Stimulated activated CD8-positive, alpha-beta memory T cell treated with anti-CD3 and anti-CD28 coated beads, Interleukin-2, amount 100 ng/mL, for 48 hours (primary cell): ENCODE measurements around the gene TMEM186.
A peak's percentile ranks its signal among the peaks of the same experiment; 100 is the strongest.
"Not testable (repeated sequence)": the region's sequence is repeated elsewhere in the genome, so short reads cannot be mapped to it uniquely, and the experiment has no call there.

Experiments used
- DNase-seq, 2 donors: peaks; one replicate each; pipeline ENCODE4 v3.0.0-alpha.2; 2020; ENCODE audit warnings: low read depth in 2 of 2

Gene TMEM186

DNA sequence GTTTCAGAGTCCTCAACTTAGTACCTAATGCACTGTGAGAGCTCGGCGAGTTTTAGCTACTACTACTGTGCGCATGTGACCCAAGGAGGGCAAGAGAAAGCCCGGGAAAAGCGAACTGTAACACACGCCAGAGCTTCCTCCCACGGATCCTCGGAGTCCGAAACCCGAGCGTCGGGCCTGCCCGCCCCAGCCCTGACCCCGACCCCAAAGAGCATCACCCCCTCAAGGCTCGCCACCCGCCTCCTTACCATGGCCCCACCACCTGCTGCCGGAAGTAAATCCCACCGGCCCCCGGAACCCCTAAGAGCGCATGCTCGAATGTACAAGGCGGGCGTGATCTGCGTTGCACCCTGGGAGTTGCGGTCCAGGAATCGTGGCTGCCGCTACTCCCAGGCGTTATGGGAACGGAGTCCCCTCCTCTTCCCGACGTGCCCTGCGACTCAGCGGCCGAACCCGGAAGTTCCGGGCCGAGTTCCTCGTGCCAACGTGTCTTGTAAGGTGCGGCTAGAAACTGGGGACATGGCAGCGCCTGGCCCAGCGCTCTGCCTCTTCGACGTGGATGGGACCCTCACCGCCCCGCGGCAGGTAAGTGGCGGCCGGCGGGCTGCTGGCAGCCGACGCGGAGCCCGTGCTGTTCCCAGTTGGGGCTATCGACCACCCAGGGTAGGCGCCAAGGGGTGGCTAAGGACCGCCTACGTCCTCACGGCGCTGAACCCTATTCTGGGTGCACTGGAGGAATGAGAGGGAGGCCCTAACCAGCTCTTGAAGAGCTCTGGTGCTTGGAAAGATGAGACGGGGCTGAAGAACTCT lies at the start of gene TMEM186, which contains the start of gene PMM2:
Gene TMEM186 (minus strand): TSS at position 276 of the 810 bp plus-strand sequence. CDS start 25 bp downstream, at position 251.
Gene PMM2 (plus strand): TSS at position 476 of the 810 bp plus-strand sequence. CDS start 44 bp downstream, at position 520.
- DNase-seq: peak; percentile 89 to 95

- no peak for DNase-seq
These were observed 49.7 kb upstream of the TMEM186 start for GRCh38 chr16:8847145-8847544.

- no peak for DNase-seq
These were observed 49.0 kb upstream of the TMEM186 start for GRCh38 chr16:8846401-8846932.

- no peak for DNase-seq
These were observed 48.4 kb upstream of the TMEM186 start for GRCh38 chr16:8845699-8846298.

DNA sequence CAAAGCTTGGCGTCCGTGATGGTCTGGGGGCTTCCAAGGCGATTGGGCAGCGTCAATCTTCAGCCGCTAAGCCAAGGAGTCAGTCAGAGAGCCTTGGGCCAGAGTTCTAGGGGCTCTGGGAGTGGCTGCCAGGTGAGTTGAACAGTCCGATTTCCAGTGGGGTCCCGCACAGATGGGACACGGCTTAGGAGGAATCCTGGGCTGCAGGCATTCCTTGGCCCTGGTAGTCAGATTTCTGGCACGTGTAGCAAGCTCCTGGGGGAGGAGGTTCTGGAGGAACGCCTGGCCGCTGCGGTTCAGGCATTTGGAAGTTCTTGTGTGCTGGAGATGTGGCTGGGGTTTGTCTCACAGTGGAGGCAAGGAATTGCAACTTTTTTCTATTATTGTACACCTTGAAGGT lies 45.9 kb upstream of the TMEM186 start:
- DNase-seq: not testable (repeated sequence)

- not testable (repeated sequence) for DNase-seq
These were observed 44.6 kb upstream of the TMEM186 start for GRCh38 chr16:8842016-8842415.

DNA sequence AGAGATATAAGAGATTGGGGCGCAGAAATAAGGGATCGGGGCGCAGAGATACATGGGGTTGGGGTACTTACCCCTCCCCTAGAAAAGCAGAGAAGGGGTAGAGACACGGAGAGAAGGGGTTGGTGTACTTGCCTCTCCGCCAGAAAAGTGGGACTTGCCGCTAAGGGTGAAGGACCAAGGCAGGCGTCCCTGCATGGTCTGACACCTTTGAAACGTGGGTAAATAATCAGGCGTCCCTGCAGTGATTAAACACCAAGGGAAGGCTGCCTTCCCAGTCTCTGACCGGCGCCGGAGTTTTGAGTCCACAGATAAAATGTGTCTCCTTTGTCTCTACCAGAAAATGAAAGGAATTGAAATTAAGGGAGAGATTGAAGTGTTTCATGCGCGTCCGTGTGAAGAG lies 40.2 kb upstream of the TMEM186 start:
- DNase-seq: not testable (repeated sequence)

- not testable (repeated sequence) for DNase-seq
These were observed 39.4 kb upstream of the TMEM186 start for GRCh38 chr16:8836797-8837196.

DNA sequence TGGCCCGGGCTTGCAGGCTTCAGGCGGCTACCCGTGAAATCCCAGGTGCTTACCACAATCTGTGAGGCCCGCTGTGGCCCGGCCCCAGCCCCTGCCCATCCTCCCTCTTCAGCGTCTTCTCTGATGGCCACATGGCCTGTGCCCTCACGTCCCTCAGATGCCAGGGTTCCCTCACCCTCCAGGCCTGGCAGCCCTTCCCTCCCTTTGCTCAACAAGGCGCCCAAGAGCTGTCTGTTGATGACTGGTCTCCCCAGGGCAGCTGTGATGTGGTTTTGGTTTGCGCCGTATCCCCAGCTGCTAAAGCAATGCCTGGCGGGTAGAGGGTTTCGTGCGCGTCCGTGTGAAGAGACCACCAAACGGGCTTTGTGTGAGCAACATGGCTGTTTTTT lies 35.3 kb upstream of the TMEM186 start:
- DNase-seq: no peak

DNA sequence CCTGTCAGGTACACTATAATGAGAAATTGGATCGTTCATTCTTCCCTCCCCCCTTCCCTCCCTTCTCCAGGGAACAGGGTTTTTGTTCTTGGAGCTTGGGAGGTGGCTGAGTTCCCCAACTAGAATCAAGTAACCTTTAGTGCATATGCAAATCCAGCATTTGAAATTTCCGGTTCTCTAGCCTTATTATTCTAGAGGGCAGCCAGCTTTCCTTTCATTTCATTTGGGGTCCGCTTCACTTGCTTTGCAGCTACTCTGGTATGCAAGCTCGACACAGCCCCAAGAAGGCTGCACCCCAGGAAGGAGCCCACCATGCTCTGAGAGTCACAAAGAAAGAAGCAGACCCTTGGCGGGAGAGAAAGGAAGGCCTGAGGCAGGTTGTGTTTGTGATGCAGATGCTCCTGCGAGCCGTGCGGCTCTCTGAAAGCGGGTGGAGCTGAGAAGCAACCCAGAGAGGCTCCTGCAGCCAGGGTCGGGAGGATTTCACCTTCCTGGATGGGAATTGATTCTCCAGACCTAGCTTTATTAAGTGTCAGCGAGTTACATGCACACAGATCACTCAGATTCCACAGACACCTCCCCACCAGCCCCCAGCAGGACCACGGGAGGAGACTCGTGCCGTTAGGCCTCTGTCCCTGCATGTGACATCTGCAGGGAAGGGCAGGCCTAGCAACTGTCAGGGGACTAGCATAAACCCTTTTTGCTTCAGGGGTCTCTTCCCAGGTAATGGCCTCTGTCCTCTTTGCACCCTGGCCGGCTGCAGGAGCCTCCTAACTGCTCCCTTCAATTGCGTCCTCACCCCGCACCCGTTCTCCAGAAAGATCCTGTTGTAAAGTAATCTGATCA lies 34.7 kb upstream of the TMEM186 start:
- no peak for DNase-seq

DNA sequence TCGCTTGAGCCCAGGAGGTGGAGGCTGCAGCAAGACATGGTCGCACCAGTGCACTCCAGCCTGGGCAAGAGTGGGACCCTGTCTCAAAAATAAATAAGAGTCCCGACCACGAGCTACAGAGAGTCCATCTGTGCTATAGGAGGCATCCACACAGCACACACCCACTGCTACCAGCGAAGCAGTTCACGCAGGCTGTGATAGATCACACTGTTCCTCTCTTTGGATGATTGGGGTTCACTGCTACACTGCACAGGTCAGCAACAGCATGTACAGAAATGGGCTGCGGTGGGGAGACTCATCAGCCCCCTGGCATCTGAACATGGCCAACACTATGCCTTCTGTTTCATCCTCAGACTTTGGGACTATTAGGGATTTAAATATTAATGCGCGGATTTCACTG lies 34.0 kb upstream of the TMEM186 start:
- DNase-seq: no peak

GRCh38 chr16:8828541-8829165 lies 31.2 kb upstream of the TMEM186 start:
- no peak for DNase-seq

- DNase-seq: no peak
These were observed 28.9 kb upstream of the TMEM186 start for GRCh38 chr16:8826278-8826879.

DNA sequence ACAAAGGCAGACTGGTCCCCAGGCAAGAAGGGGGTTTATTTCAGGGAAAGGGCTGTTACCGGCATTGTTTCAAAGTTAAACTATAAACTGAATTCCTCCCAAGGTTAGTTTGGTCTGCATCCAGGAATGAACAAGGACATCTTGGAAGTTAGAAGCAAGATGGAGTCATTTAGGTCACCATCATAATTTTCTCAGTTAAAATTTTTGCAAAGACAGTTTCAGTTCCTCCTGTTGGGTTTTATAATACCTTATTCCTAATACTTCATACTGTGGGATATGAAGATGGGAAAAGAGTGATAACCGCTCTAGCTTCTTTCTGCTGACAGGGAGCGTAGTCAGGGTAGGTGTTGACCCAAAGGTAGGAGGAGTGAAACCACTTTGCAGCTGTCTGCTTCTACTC lies 25.0 kb upstream of the TMEM186 start:
- no peak for DNase-seq

GRCh38 chr16:8819411-8820034 lies 22.1 kb upstream of the TMEM186 start:
- DNase-seq: no peak

DNA sequence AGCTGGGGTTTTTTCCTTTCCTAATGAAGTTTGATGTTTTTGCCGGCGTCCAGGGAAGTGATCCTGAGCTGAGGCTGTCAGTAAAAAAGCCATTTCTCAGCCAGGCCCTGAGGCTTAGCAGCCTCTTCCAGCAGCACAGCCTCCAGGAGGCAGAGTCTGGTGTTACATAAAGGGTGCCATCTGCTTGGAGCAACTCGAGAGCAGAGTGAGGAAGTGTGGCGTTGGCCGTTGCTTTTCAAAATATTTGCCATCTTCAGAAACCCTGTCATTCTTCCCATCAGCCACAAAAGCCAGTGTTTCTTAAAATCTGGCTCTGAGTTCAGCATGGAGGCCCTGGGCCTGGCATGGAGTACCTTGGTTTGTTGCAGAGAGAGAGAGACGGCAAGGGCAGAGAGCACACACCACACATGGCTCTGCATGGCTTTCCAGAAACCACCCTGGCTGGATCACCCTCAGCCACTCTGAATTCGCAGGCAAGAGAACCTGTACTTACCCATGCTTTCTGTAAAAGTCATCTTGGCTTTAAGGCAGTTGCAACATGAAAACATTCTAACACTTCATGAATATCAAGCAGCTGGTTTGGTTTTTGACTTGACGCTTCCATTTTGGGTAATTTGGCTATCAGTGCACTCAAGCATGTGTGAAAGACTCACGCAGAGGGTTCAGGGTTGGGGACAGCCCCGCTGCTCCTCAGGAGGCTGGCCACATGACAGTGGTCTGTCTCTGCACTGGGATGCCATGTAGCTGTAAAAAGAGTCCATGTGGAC lies 21.2 kb upstream of the TMEM186 start:
- DNase-seq: no peak

GRCh38 chr16:8816967-8817655 lies 19.7 kb upstream of the TMEM186 start:
- no peak for DNase-seq

- no peak for DNase-seq
These were observed 16.8 kb upstream of the TMEM186 start for GRCh38 chr16:8814095-8814806.
